PC-3 (cell line): Measurements from ENCODE around the gene OR4L1.

ENCODE experiments used
- EZH2 ChIP-seq: fragments of 300-600 bp; sonication (generic); IDR thresholded peaks from one replicate; pipeline ENCODE4 v1.6.1; 2017; ENCODE audit warnings: antibody characterized with exemption, mild to moderate bottlenecking, low read length; ENCODE audit not compliant: unreplicated experiment
- EZH2phosphoT487 ChIP-seq: fragments of 300-600 bp; sonication (generic); IDR thresholded peaks from 2 replicates; pipeline ENCODE4 v1.6.1; 2018; ENCODE audit warnings: mild to moderate bottlenecking, antibody characterized with exemption, low read length, borderline replicate concordance
- TF ChIP-seq, protein P1 (sequence below): fragments of 300-600 bp; sonication (generic); conservative IDR thresholded peaks from 2 replicates; pipeline ENCODE4 v1.5.1; 2017; ENCODE audit warnings: antibody characterized with exemption, low read depth, mild to moderate bottlenecking, low read length

DNA sequence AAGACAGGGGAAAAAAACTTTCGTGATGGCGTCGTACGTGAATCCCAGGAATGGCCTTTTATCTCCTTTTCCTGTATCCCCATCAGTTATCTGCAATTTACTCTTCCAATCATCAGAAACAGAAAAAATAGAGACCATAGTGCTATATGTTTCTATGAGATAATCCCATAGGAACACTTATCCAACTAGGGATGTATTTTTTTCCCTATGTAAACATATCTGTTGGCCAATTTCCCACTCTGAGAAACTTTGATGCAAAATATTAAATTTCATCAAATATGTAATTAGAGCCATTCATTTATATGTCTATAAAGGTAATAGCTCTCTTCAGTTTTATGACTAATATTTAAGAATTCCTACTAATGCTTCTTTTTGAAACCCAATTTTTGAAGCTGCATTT lies 23.9 kb upstream of the OR4L1 start, which contains the start of gene OR4K13:
- TF ChIP-seq, protein P1, sequence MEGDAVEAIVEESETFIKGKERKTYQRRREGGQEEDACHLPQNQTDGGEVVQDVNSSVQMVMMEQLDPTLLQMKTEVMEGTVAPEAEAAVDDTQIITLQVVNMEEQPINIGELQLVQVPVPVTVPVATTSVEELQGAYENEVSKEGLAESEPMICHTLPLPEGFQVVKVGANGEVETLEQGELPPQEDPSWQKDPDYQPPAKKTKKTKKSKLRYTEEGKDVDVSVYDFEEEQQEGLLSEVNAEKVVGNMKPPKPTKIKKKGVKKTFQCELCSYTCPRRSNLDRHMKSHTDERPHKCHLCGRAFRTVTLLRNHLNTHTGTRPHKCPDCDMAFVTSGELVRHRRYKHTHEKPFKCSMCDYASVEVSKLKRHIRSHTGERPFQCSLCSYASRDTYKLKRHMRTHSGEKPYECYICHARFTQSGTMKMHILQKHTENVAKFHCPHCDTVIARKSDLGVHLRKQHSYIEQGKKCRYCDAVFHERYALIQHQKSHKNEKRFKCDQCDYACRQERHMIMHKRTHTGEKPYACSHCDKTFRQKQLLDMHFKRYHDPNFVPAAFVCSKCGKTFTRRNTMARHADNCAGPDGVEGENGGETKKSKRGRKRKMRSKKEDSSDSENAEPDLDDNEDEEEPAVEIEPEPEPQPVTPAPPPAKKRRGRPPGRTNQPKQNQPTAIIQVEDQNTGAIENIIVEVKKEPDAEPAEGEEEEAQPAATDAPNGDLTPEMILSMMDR, result no peak
- TF ChIP-seq EZH2 (no peak), EZH2phosphoT487 (no peak)
